GM19025 (cell line): Measurements from ENCODE around the gene TRIM16.
"Not testable (repeated sequence)": the region's sequence is repeated elsewhere in the genome, so short reads cannot be mapped to it uniquely, and the experiment has no call there.

Source experiments
- ATAC-seq: cut with Tn5 transposase; IDR thresholded peaks from one replicate; pipeline ENCODE4 v1.9.1; 2021; ENCODE audit warnings: mild to moderate bottlenecking, low read depth, moderate library complexity; ENCODE audit not compliant: unreplicated experiment

The TRIM16 gene

GRCh38 chr17:15622124-15622523 is 62.0 kb downstream of the TRIM16 start:
- ATAC-seq, result not testable (repeated sequence)

GRCh38 chr17:15619331-15620058 is 64.6 kb downstream of the TRIM16 start, which contains the start of gene FBXW10B:
Gene FBXW10B, minus strand, starts transcription at chr17:15619704. Its CDS starts 192 bp downstream, at chr17:15619512.
- ATAC-seq, result not testable (repeated sequence)

- ATAC-seq, result not testable (repeated sequence)
Measured at GRCh38 chr17:15616828-15617227, 67.3 kb downstream of the TRIM16 start.

GRCh38 chr17:15615850-15616249 is 68.3 kb downstream of the TRIM16 start:
- not testable (repeated sequence) for ATAC-seq

GRCh38 chr17:15613111-15613510 is 71.0 kb downstream of the TRIM16 start:
- ATAC-seq, result not testable (repeated sequence)

GRCh38 chr17:15592960-15593359 is 91.2 kb downstream of the TRIM16 start:
- ATAC-seq, result not testable (repeated sequence)

GRCh38 chr17:15591986-15592385 is 92.1 kb downstream of the TRIM16 start:
- ATAC-seq, result not testable (repeated sequence)

GRCh38 chr17:15590844-15591243 is 93.3 kb downstream of the TRIM16 start:
- ATAC-seq, result not testable (repeated sequence)

GRCh38 chr17:15589544-15590536 is 94.3 kb downstream of the TRIM16 start:
- not testable (repeated sequence) for ATAC-seq

GRCh38 chr17:15588017-15588416 is 96.1 kb downstream of the TRIM16 start:
- not testable (repeated sequence) for ATAC-seq

- ATAC-seq, result not testable (repeated sequence)
Measured at GRCh38 chr17:15583313-15583712, 100.8 kb downstream of the TRIM16 start.

GRCh38 chr17:15581462-15581861 is 102.6 kb downstream of the TRIM16 start:
- not testable (repeated sequence) for ATAC-seq
